ENCODE measurements around the gene LEKR1. TPM values are rescaled to one million over a fixed set of nuclear protein-coding genes. Genes with fewer than 3 reads are reported as not detected.

Gene LEKR1
- total and polyA plus RNA-seq, 9 of the 15 experiments (the other 6 are each of a cell fraction or from before 2014, with no cell fraction given): 0.76 to 1.8 (median 1.2) TPM

DNA sequence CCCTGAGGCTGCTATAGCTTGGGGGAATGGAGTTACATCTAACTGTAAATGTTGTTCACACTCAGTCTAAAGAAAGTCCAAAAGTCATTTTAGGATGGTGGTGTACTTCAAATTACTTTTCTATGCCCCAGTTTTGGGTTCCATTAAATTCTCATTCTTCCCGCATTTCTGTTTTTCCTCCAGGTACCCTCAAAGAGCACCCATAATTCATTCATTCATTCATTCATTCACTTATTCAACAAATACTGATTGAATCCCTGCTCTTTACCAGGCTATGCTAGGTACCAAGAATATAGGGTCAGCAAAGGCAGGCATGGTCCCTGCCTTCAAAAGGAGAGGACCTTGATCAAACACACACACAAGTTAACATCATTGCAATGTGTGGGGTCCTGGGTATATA lies 257.7 kb downstream of the LEKR1 start:
- Histone ChIP-seq H2AFZ (ENCODE audit: low read depth, low read length) (no peak overlapping the region), H3K9me3 (replicated peaks; ENCODE audit: control insufficient read depth, insufficient read depth, low read depth, low read length) (no peaks in the 10 kb centered on the region), H4K20me1 (replicated peaks; ENCODE audit: control insufficient read depth, insufficient read depth, low read length) (no peaks in the 10 kb centered on the region), H3K4me2 (ENCODE audit: insufficient read depth, low read length) (no peak overlapping the region), H3K79me2 (ENCODE audit: control insufficient read depth, insufficient read depth, low read length) (no peaks in the 10 kb centered on the region), H3K27ac (ENCODE audit: extremely low read depth, low read depth, low read length) (no peak overlapping the region), H3K27me3 (ENCODE audit: control insufficient read depth in 2 of 2, insufficient read depth in 2 of 2, low read length in 2 of 2) (no peaks in the 10 kb centered on the region), H3K9ac (ENCODE audit: insufficient read depth in 1 of 2, low read depth in 2 of 2, low read length in 2 of 2) (no peak overlapping the region), H3K4me1 (replicated peaks in 1 of 2; ENCODE audit: control insufficient read depth in 2 of 2, insufficient read depth in 2 of 2, low read length in 2 of 2) (peaks cover 16 to 27% of the 10 kb centered on the region in 2 experiments), H3K36me3 (ENCODE audit: control insufficient read depth, insufficient read depth, low read length) (no peaks in the 10 kb centered on the region), H3K9me1 (ENCODE audit: control insufficient read depth, insufficient read depth, low read length) (no peaks in the 10 kb centered on the region), H3K4me3 (no peak overlapping the region)
- no TSS peak for BruUV-seq (replicated peaks)
- 100% methylated on average over 1 of the region's 1 CpG for WGBS (ENCODE audit: insufficient coverage, low coverage, missing lambda C conversion rate)
- intact Hi-C loops (cut with micrococcal nuclease) (loop anchor here (1.0 to 10.0 kb wide), 5 partner anchors 46 to 1039 kb away; partner anchors contain the start of gene LEKR1), in situ Hi-C loops (cut with MboI) (loop anchor here (10.0 kb wide), 1 partner anchor 399 kb away; no protein-coding TSS in a partner anchor)
- ATAC-seq: no peak
- ChIA-PET POLR2A (interaction anchor here (1.2 kb wide), 1 partner anchor 529 kb away, joined by 4 read pairs; the partner anchor contains the start of gene SSR3), CTCF (ENCODE audit: low intra/inter-chr PET ratio) (no interaction called here)
- TF ChIP-seq SMAD1 (IDR thresholded peaks at IDR 0.05; ENCODE audit: low read depth, low read length, partially characterized antibody) (no peak), ZNF24 (IDR thresholded peaks at IDR 0.05) (peak; percentile 82)
- DNase-seq (ENCODE audit: extremely low read depth in 1 of 4, low spot score in 3 of 4): no peak
- no peak for FAIRE-seq

DNA sequence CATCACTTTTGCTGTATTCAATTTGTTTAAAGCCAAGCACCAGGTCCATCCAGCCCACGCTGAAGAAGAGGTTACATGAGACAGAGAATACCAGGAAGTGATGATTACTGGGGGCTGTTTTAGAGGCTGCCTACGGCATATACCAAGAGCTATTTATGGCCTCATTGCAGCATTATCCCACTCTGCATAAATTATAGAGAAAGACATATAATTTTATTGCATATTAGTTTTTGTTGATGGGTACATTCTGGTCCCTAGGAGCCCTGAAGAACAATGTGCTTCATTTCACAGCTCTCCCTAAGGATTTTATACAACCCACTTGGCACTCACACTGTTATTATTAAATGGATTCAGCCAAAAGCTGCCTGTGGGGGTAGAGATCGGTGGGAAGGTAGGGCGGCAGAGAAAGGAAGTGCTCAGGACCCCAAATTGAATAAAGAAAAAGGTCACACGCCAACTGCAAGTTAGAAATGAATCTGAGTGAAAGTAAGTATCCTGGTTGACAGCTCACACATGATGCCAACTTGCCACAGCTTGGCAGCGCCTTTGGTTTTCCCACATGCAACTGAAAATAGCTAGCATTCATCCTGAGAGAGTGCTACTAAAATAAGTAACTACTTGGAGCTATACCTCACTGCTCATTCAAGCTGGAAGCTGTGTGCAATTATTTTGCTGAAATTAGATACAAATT lies 260.1 kb downstream of the LEKR1 start:
- CTCF ChIA-PET (ENCODE audit: low intra/inter-chr PET ratio): no interaction called here
- no peaks in the 10 kb centered on the region for H3K9me3 ChIP-seq (replicated peaks; ENCODE audit: control insufficient read depth, insufficient read depth, low read depth, low read length)
- FAIRE-seq (no peak), ATAC-seq (no peak), DNase-seq (ENCODE audit: extremely low read depth in 1 of 4, low spot score in 3 of 4) (no peak)
- no peak overlapping the region for H3K4me2 ChIP-seq (ENCODE audit: insufficient read depth, low read length)
- H3K9ac ChIP-seq (ENCODE audit: insufficient read depth in 1 of 2, low read depth in 2 of 2, low read length in 2 of 2): no peak overlapping the region
- 0 out of 2 replicates have a peak overlapping the region, but pooled peaks have one; percentile 11 for H2AFZ ChIP-seq (ENCODE audit: low read depth, low read length)
- no peaks in the 10 kb centered on the region for H3K27me3 ChIP-seq (ENCODE audit: control insufficient read depth in 2 of 2, insufficient read depth in 2 of 2, low read length in 2 of 2)
- H3K79me2 ChIP-seq (ENCODE audit: control insufficient read depth, insufficient read depth, low read length): no peaks in the 10 kb centered on the region
- no peaks in the 10 kb centered on the region for H3K9me1 ChIP-seq (ENCODE audit: control insufficient read depth, insufficient read depth, low read length)
- in situ Hi-C loops (cut with MboI): loop anchor here (10.0 kb wide), 1 partner anchor 401 kb away; no protein-coding TSS in a partner anchor
- H3K4me1 ChIP-seq (replicated peaks in 1 of 2; ENCODE audit: control insufficient read depth in 2 of 2, insufficient read depth in 2 of 2, low read length in 2 of 2): peaks cover 30 to 48% of the 10 kb centered on the region in 2 experiments
- no TSS peak for BruUV-seq (replicated peaks)
- no peaks in the 10 kb centered on the region for H3K36me3 ChIP-seq (ENCODE audit: control insufficient read depth, insufficient read depth, low read length)
- no peak for TF ChIP-seq MCM3 (IDR thresholded peaks at IDR 0.05)
- TF ChIP-seq, protein P1, sequence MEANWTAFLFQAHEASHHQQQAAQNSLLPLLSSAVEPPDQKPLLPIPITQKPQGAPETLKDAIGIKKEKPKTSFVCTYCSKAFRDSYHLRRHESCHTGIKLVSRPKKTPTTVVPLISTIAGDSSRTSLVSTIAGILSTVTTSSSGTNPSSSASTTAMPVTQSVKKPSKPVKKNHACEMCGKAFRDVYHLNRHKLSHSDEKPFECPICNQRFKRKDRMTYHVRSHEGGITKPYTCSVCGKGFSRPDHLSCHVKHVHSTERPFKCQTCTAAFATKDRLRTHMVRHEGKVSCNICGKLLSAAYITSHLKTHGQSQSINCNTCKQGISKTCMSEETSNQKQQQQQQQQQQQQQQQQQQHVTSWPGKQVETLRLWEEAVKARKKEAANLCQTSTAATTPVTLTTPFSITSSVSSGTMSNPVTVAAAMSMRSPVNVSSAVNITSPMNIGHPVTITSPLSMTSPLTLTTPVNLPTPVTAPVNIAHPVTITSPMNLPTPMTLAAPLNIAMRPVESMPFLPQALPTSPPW (CRISPR knock-in tag; IDR thresholded peaks at IDR 0.05): no peak
- TF ChIP-seq NR3C1 (CRISPR knock-in tag; IDR thresholded peaks at IDR 0.05): no peak
- TF ChIP-seq HIVEP1 (CRISPR knock-in tag; IDR thresholded peaks at IDR 0.05): no peak
- TF ChIP-seq FOSL1 (tag; conservative IDR thresholded peaks at IDR 0.05): 0 out of 2 replicates have a peak, but pooled peaks have one; percentile 9
- no peak overlapping the region for H3K4me3 ChIP-seq
- H4K20me1 ChIP-seq (replicated peaks; ENCODE audit: control insufficient read depth, insufficient read depth, low read length): no peaks in the 10 kb centered on the region
- no peak overlapping the region for H3K27ac ChIP-seq (ENCODE audit: extremely low read depth, low read depth, low read length)
- 82% methylated on average over 6 of the region's 6 CpGs for WGBS (ENCODE audit: insufficient coverage, low coverage, missing lambda C conversion rate)
- POLR2A ChIA-PET: interaction anchor here (0.6 to 1.0 kb wide), 3 partner anchors 9 to 141 kb away, joined by 3 read pairs; no protein-coding TSS in a partner anchor
- intact Hi-C loops (cut with micrococcal nuclease): loop anchor here (10.0 kb wide), 3 partner anchors 261 to 1041 kb away; partner anchors contain the start of gene LEKR1

Measured in K562 (cell line).